ENCODE data around the gene RNF149. TPM values are rescaled to one million over a fixed set of nuclear protein-coding genes. Genes with fewer than 3 reads are reported as not detected.
A peak's percentile ranks its signal among the peaks of the same experiment; 100 is the strongest.

The RNF149 gene
- total and polyA plus RNA-seq, 9 of the 15 experiments (the other 6 are each of a cell fraction or from before 2014, with no cell fraction given): 9.0 to 31.5 (median 22.8) TPM

DNA sequence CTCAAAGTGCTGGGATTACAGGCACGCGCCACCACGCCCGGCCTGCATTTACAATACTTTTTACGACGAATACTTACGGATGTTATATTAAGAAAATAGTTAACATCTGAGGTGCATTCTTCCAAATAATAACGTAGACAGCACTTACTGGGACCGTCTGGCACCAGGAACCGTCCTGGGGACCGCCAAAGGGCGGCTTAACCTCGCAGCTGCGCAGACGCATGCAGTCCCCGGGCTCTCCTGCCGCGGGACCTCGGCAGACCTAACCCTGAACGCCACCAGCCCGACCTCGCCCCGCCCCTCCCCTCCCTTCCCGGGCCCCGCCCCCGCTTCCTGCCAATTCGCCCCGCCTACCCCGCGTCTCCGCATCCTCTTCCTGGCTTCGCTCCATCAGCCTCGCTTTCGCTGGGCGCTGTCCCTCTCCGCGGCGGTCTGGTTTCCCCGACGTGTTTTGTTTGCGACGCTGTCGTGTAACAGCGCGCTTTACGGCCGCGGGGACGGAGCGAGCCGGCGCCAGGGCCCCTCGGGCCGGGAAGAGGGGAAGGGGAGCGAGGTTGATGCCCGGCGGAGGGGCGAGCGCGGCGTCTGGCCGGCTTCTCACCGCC, 56.0 kb downstream of the RNF149 start, which contains the start of gene CNOT11 (continued):
- TF ChIP-seq, protein P1, sequence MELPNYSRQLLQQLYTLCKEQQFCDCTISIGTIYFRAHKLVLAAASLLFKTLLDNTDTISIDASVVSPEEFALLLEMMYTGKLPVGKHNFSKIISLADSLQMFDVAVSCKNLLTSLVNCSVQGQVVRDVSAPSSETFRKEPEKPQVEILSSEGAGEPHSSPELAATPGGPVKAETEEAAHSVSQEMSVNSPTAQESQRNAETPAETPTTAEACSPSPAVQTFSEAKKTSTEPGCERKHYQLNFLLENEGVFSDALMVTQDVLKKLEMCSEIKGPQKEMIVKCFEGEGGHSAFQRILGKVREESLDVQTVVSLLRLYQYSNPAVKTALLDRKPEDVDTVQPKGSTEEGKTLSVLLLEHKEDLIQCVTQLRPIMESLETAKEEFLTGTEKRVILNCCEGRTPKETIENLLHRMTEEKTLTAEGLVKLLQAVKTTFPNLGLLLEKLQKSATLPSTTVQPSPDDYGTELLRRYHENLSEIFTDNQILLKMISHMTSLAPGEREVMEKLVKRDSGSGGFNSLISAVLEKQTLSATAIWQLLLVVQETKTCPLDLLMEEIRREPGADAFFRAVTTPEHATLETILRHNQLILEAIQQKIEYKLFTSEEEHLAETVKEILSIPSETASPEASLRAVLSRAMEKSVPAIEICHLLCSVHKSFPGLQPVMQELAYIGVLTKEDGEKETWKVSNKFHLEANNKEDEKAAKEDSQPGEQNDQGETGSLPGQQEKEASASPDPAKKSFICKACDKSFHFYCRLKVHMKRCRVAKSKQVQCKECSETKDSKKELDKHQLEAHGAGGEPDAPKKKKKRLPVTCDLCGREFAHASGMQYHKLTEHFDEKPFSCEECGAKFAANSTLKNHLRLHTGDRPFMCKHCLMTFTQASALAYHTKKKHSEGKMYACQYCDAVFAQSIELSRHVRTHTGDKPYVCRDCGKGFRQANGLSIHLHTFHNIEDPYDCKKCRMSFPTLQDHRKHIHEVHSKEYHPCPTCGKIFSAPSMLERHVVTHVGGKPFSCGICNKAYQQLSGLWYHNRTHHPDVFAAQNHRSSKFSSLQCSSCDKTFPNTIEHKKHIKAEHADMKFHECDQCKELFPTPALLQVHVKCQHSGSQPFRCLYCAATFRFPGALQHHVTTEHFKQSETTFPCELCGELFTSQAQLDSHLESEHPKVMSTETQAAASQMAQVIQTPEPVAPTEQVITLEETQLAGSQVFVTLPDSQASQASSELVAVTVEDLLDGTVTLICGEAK (IDR thresholded peaks at IDR 0.05): 0 out of 2 replicates have a peak, but pooled peaks have one; percentile 25
- TF ChIP-seq, protein P1 (CRISPR knock-in tag; IDR thresholded peaks at IDR 0.05): no peak
- TF ChIP-seq TCF3 (CRISPR knock-in tag; IDR thresholded peaks at IDR 0.05): no peak
- TF ChIP-seq, protein P2, sequence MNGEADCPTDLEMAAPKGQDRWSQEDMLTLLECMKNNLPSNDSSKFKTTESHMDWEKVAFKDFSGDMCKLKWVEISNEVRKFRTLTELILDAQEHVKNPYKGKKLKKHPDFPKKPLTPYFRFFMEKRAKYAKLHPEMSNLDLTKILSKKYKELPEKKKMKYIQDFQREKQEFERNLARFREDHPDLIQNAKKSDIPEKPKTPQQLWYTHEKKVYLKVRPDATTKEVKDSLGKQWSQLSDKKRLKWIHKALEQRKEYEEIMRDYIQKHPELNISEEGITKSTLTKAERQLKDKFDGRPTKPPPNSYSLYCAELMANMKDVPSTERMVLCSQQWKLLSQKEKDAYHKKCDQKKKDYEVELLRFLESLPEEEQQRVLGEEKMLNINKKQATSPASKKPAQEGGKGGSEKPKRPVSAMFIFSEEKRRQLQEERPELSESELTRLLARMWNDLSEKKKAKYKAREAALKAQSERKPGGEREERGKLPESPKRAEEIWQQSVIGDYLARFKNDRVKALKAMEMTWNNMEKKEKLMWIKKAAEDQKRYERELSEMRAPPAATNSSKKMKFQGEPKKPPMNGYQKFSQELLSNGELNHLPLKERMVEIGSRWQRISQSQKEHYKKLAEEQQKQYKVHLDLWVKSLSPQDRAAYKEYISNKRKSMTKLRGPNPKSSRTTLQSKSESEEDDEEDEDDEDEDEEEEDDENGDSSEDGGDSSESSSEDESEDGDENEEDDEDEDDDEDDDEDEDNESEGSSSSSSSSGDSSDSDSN (IDR thresholded peaks at IDR 0.05; ENCODE audit: borderline replicate concordance in 1 of 2, low read depth in 2 of 2, low read length in 2 of 2): peak; percentile 62 to 75; a peak in 1 of 4 replicates
- peak; percentile 94 for TF ChIP-seq CREM (IDR thresholded peaks at IDR 0.05; ENCODE audit: low read depth)
- peak; percentile 88 for TF ChIP-seq NCOA6 (IDR thresholded peaks at IDR 0.05)
- TF ChIP-seq ZNF347 (CRISPR knock-in tag; IDR thresholded peaks at IDR 0.05; ENCODE audit: low read depth): no peak
- TF ChIP-seq, protein P3, sequence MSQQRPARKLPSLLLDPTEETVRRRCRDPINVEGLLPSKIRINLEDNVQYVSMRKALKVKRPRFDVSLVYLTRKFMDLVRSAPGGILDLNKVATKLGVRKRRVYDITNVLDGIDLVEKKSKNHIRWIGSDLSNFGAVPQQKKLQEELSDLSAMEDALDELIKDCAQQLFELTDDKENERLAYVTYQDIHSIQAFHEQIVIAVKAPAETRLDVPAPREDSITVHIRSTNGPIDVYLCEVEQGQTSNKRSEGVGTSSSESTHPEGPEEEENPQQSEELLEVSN (IDR thresholded peaks at IDR 0.05; ENCODE audit: borderline replicate concordance in 1 of 2, extremely low read depth in 1 of 2, insufficient read depth in 1 of 2, insufficient read length in 1 of 2, low read depth in 1 of 2, low read length in 1 of 2, poor library complexity in 1 of 2, severe bottlenecking in 1 of 2): peak; percentile 65 to 91
- peak in 1 of 2 experiments; percentile 53; a peak in 1 of 3 replicates for TF ChIP-seq CBX3 (IDR thresholded peaks at IDR 0.05; ENCODE audit: borderline replicate concordance in 1 of 2, low read length in 2 of 2)
- peak; percentile 13 for TF ChIP-seq RNF2 (IDR thresholded peaks at IDR 0.05)
- TF ChIP-seq BHLHE40 (IDR thresholded peaks at IDR 0.05; ENCODE audit: low read length): no peak
- TF ChIP-seq, protein P4, sequence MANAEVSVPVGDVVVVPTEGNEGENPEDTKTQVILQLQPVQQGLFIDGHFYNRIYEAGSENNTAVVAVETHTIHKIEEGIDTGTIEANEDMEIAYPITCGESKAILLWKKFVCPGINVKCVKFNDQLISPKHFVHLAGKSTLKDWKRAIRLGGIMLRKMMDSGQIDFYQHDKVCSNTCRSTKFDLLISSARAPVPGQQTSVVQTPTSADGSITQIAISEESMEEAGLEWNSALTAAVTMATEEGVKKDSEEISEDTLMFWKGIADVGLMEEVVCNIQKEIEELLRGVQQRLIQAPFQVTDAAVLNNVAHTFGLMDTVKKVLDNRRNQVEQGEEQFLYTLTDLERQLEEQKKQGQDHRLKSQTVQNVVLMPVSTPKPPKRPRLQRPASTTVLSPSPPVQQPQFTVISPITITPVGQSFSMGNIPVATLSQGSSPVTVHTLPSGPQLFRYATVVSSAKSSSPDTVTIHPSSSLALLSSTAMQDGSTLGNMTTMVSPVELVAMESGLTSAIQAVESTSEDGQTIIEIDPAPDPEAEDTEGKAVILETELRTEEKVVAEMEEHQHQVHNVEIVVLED (CRISPR knock-in tag; IDR thresholded peaks at IDR 0.05): 0 out of 2 replicates have a peak, but pooled peaks have one; percentile 31
- 0 out of 2 replicates have a peak, but pooled peaks have one; percentile 62 for TF ChIP-seq NBN (IDR thresholded peaks at IDR 0.05; ENCODE audit: low read depth)
